BJ (cell line): ENCODE measurements around the gene CDK2. TPM values are rescaled to one million over a fixed set of nuclear protein-coding genes. Genes with fewer than 3 reads are reported as not detected.
A peak's percentile ranks its signal among the peaks of the same experiment; 100 is the strongest.

ENCODE experiments used
- CTCF ChIA-PET: fragments of 350-600 bp; formaldehyde crosslinking; extraction: SDS; loops from one replicate; lab custom pipeline; 2021; ENCODE audit warnings: antibody characterized with exemption, inconsistent platforms; lab: Yijun Ruan, JAX
- POLR2A ChIA-PET: fragments of 300-600 bp; sonication (Branson Sonifier 250); formaldehyde crosslinking; extraction: SDS; loops from one replicate; lab custom pipeline; 2021; ENCODE audit warnings: antibody characterized with exemption; lab: Charles Lee
- DNase-seq: peaks from one replicate; pipeline ENCODE4 v3.0.0-alpha.2; 2011; ENCODE audit warnings: low read depth
- H3K27me3 ChIP-seq: 2 replicates; pipeline ENCODE4 v1.6.0; 2011; ENCODE audit warnings: low read length; ENCODE audit not compliant: control insufficient read depth, insufficient read depth
- H3K36me3 ChIP-seq: 2 replicates; pipeline ENCODE4 v1.5.1; 2011; ENCODE audit warnings: low read length; ENCODE audit not compliant: control insufficient read depth, insufficient read depth
- H3K4me3 ChIP-seq: 2 replicates; pipeline ENCODE4 v1.5.1; 2011; ENCODE audit warnings: low read depth, mild to moderate bottlenecking, control low read depth, low read length
- polyA plus RNA-seq: library from polyadenylated mRNA; depleted of rRNA; stranded (reverse); fragments of >200 nt; gene quantifications from 2 replicates; pipeline ENCODE4 v1.2.3, GENCODE V29; 2011
- TF ChIP-seq, protein P1 (sequence below): IDR thresholded peaks from 2 replicates; pipeline ENCODE4 v1.5.1; 2011; ENCODE audit warnings: low read depth, mild to moderate bottlenecking, control low read depth, inconsistent platforms, low read length, moderate library complexity; ENCODE audit not compliant: insufficient read depth

Gene CDK2
- polyA plus RNA-seq, 1 experiment: 75.2 TPM

DNA sequence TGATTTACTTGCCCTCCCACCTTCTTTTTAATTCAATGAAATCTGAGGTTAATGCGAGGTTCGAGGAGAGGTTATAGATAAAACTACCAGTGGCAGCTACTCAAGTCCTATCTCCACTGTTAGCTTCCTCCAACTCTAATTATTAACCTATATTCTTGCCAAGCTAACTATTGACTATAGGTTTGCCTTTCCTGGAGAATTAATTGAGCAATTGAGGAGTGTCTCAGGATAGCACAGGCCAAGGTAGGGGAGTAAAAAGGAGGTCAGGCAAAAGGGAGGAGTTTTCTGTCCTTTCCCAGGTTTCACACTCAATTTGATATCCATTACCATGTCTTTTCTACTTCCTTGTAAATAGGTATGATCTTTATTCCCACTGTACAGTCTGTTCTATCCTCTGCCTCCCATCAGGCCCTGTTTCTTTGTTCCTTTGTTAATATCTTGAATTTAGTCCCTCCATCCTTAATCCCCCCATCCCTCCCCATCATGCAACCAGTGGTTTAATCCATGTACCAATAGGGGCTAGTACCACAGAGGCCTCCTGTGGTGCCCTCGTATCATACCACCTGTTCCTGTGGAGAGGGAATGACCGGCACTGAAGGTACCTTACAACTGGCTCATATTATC lies 26.7 kb downstream of the CDK2 start:
- Histone ChIP-seq H3K27me3 (no peaks in the 10 kb centered on the region), H3K4me3 (no peak overlapping the region), H3K36me3 (peaks cover 26% of the 10 kb centered on the region)
- POLR2A ChIA-PET: no interaction called here
- no peak for DNase-seq
- TF ChIP-seq, protein P1, sequence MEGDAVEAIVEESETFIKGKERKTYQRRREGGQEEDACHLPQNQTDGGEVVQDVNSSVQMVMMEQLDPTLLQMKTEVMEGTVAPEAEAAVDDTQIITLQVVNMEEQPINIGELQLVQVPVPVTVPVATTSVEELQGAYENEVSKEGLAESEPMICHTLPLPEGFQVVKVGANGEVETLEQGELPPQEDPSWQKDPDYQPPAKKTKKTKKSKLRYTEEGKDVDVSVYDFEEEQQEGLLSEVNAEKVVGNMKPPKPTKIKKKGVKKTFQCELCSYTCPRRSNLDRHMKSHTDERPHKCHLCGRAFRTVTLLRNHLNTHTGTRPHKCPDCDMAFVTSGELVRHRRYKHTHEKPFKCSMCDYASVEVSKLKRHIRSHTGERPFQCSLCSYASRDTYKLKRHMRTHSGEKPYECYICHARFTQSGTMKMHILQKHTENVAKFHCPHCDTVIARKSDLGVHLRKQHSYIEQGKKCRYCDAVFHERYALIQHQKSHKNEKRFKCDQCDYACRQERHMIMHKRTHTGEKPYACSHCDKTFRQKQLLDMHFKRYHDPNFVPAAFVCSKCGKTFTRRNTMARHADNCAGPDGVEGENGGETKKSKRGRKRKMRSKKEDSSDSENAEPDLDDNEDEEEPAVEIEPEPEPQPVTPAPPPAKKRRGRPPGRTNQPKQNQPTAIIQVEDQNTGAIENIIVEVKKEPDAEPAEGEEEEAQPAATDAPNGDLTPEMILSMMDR: no peak
- CTCF ChIA-PET: interaction anchor here (1.3 to 1.7 kb wide), 3 partner anchors 13 to 27 kb away, joined by 3 to 5 read pairs (median 4); partner anchors contain the start of gene RAB5B

DNA sequence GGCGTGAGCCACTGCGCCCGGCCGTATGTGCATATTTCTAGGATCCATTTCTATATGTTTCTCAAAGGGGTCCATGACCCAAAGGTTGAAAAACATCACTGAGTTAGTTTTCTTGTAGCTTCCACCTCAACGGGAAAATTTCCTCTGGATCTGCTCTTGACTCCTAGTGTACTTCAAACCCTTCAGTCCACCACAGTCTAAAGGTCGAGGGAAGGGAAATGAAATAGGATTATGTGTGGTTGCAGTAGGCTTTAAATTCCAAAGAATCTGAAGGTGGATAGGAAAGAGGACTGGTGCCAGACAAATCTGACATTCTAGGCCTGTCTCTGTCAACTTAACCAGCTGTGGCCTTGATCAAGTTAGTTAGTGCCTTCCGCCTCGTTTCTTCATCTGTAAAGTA lies 28.7 kb downstream of the CDK2 start:
- Histone ChIP-seq H3K4me3 (no peak overlapping the region), H3K27me3 (no peaks in the 10 kb centered on the region), H3K36me3 (peaks cover 22% of the 10 kb centered on the region)
- DNase-seq: no peak
- POLR2A ChIA-PET: no interaction called here
- CTCF ChIA-PET: interaction anchor here (0.6 to 6.9 kb wide), 21 partner anchors 11 to 176 kb away, joined by 3 to 86 read pairs (median 7); partner anchors contain the start of genes IKZF4, MMP19, PA2G4 and RAB5B
- TF ChIP-seq, protein P1: no peak

DNA sequence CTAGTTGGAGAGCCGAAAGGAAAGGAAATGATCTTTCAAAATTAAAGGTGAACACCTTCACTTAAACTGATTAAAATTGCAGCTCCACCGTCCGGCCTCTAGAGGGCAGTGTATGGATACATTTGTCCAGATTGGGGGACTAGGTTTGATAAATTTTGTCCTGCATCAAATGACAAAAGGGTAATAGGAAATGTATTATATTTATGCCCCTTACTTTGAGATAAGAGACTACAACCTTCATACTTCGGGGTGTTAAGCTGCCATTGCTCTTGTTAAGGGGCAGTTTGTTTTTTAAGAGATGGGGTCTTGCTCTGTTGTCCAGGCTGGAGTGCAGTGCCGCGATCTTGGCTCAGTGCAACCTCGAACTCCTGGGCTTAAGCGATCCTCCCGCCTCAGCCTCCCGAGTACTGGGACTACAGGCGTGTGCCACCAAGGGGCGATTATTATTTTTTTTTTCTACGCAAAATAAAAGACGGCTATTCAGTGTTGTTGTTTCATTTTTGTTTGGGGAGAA lies 29.6 kb downstream of the CDK2 start:
- no peak for DNase-seq
- ChIA-PET CTCF (interaction anchor here (0.6 to 6.9 kb wide), 26 partner anchors 9 to 258 kb away, joined by 3 to 86 read pairs (median 5); partner anchors contain the start of genes IKZF4, MMP19, PA2G4 and RAB5B), POLR2A (interaction anchor here (1.0 kb wide), 1 partner anchor 33 kb away, joined by 13 read pairs; no protein-coding TSS in a partner anchor)
- TF ChIP-seq, protein P1: peak; percentile 78
- Histone ChIP-seq H3K4me3 (peak overlapping the region; percentile 72), H3K27me3 (no peaks in the 10 kb centered on the region), H3K36me3 (peaks cover 14% of the 10 kb centered on the region)

DNA sequence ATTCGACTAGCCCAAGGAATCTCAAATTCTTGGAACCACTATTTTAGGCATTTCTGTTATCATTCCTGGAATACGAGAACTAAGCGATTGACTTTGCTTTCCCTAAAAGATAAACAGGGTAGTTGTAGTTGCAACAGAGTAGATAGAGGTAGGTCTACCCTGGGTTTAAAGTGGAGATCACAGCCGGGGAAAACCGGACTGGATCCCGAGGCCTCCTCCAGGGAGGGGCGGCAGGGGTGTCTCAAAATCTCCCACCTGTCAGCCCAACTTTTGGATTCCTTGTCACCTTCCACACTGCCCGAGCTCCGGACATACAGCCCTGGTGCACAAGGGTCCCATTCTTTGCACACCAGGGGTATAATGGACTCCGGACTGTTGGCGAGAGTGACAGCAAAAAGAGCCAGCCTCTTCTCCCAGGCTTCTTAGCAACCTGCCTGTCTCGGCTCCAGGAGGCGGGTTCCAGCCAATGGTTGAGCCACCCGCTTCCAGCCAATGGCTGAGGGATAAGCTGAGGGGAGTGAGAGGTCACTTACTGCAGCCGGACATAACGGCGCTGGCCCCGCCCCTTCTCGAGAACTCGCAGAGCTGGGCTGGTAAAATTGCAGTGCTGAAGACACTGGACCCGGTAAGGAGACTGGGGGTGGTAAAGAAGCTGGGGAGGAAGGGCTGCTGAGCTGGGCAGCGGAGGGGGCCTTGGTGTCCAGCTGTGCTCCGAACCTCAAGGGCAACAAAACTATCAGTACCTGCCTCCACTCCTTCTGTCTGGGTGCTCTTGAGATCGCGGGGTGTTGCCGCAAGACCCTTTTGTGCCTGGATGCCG lies 30.3 kb downstream of the CDK2 start, which contains the start of gene SUOX:
Gene SUOX (plus strand): TSS at position 562 of the 820 bp plus-strand sequence. CDS start 4,946 bp downstream, outside the sequence.
- ChIA-PET POLR2A (interaction anchor here (0.6 to 1.0 kb wide), 4 partner anchors 10 to 121 kb away, joined by 3 to 13 read pairs (median 3); partner anchors contain the start of gene ZC3H10), CTCF (interaction anchor here (0.6 to 6.9 kb wide), 25 partner anchors 9 to 810 kb away, joined by 3 to 86 read pairs (median 4); partner anchors contain the start of genes IKZF4, MMP19 and PA2G4)
- DNase-seq: peak; percentile 89
- TF ChIP-seq, protein P1: no peak
- peak within 1 kb of the TSS; percentile 72 for H3K4me3 ChIP-seq
- no peaks in the 10 kb centered on the region for H3K27me3 ChIP-seq
- peaks cover 14% of the 10 kb centered on the region for H3K36me3 ChIP-seq
